Measurements from ENCODE around the gene FGF1. TPM values are rescaled to one million over a fixed set of nuclear protein-coding genes. Genes with fewer than 3 reads are reported as not detected.

The FGF1 gene
- total and polyA plus RNA-seq, 9 donors = 5.5 to 12.1 (median 7.1) TPM

Other genes with a start within 250 kb of the FGF1 start
- 15.6 TPM for gene ARHGAP26, start 84.3 kb upstream of the FGF1 start, total RNA-seq
- gene ARHGAP26, start 84.3 kb upstream of the FGF1 start, polyA plus RNA-seq (ENCODE audit: insufficient read depth in 1 of 8, insufficient read length in 8 of 8, low replicate concordance in 1 of 8) = 10 to 100 TPM; 10.4 to 17.1 (median 13.2) TPM